ENCODE measurements around the gene RYR1.
"Not testable (repeated sequence)": the region's sequence is repeated elsewhere in the genome, so short reads cannot be mapped to it uniquely, and the experiment has no call there.

RYR1 gene

DNA sequence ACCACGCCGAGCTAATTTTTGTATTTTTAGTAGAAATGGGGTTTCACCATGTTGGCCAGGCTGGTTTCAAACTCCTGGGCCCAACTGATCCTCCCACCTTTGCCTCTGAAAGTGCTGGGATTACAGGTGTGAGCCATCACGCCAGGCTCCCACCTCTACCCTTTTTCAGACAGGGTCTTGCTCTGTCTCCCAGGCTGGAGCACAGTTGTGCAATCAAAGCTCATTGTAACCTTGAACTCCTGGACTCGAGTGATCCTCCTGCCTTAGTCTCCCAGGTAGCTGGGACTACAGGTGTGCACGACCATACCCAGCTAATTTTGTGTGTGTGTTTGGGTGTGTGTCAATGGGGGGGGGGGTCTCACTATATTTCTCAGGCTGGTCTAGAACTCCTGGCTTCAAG lies 9.2 kb upstream of the RYR1 start:
- TF ChIP-seq EZH2phosphoT487 (IDR thresholded peaks at IDR 0.05; ENCODE audit: low read length): no peak
- H3K79me2 ChIP-seq (ENCODE audit: low read length): no peaks in the 10 kb centered on the region
- no peak overlapping the region for H2AFZ ChIP-seq (ENCODE audit: low read length)
- H4K20me1 ChIP-seq (ENCODE audit: insufficient read depth, low read length): no peaks in the 10 kb centered on the region
- no peak overlapping the region for H3K9ac ChIP-seq (ENCODE audit: low read length)
- H3K27ac ChIP-seq (ENCODE audit: low read length): no peak overlapping the region
- peaks cover 64% of the 10 kb centered on the region for H3K27me3 ChIP-seq (replicated peaks; ENCODE audit: insufficient read depth, low read length)
- no peaks in the 10 kb centered on the region for H3F3A ChIP-seq (ENCODE audit: insufficient read depth, low read length)
- no peaks in the 10 kb centered on the region for H3K9me3 ChIP-seq (replicated peaks; ENCODE audit: insufficient read depth, low read length)
- H3K9me2 ChIP-seq (replicated peaks; ENCODE audit: insufficient read depth, low read length): no peaks in the 10 kb centered on the region
- DNase-seq: no peak
- no peaks in the 10 kb centered on the region for H3K36me3 ChIP-seq (replicated peaks; ENCODE audit: insufficient read depth, low read length)
- H3K4me3 ChIP-seq (ENCODE audit: low read length): no peak overlapping the region
- H3K4me1 ChIP-seq (ENCODE audit: low read length): no peaks in the 10 kb centered on the region
- no peak overlapping the region for H3K4me2 ChIP-seq (ENCODE audit: low read depth, low read length)

DNA sequence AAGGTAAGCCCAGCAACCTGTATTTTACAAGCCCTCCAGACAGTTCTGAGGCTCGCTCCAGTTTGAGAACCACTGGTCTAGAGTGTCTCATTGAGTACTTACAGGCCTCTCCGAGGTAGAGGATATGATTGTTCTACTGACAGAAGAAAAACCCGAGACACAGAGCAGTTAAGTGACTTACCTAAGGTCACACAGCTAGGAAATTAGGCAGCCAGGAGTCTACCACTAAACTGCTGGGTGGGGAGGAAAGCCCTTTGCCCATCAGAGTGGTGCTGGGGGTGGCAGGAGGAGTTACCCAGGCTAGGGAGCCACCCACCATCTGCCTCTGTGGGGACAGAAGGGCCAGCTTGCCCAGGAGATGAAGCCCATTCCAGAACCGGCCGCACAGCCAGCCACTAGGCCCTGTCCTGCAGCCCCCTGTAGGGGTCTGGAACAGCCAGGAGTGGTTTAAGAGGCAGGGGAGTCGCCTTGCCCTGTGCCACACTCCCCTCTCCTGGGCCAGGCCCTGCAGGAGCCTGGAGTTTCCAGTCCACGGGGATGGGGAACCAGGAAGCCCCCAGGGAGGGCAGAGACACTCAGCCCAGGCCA lies 8.2 kb upstream of the RYR1 start:
- no peak for DNase-seq
- Histone ChIP-seq H3K4me2 (ENCODE audit: low read depth, low read length) (no peak overlapping the region), H4K20me1 (ENCODE audit: insufficient read depth, low read length) (no peaks in the 10 kb centered on the region), H3K27ac (ENCODE audit: low read length) (no peak overlapping the region), H3F3A (ENCODE audit: insufficient read depth, low read length) (no peaks in the 10 kb centered on the region), H3K9me3 (replicated peaks; ENCODE audit: insufficient read depth, low read length) (no peaks in the 10 kb centered on the region), H3K9ac (ENCODE audit: low read length) (no peak overlapping the region), H3K27me3 (replicated peaks; ENCODE audit: insufficient read depth, low read length) (peaks cover 60% of the 10 kb centered on the region), H3K9me2 (replicated peaks; ENCODE audit: insufficient read depth, low read length) (no peaks in the 10 kb centered on the region), H3K4me3 (ENCODE audit: low read length) (no peak overlapping the region), H3K4me1 (ENCODE audit: low read length) (no peaks in the 10 kb centered on the region), H3K79me2 (ENCODE audit: low read length) (no peaks in the 10 kb centered on the region), H3K36me3 (replicated peaks; ENCODE audit: insufficient read depth, low read length) (no peaks in the 10 kb centered on the region), H2AFZ (ENCODE audit: low read length) (no peak overlapping the region)
- TF ChIP-seq EZH2phosphoT487 (IDR thresholded peaks at IDR 0.05; ENCODE audit: low read length) (no peak), EZH2 (optimal IDR thresholded peaks at IDR 0.05; ENCODE audit: low read depth, low read length) (no peak)

DNA sequence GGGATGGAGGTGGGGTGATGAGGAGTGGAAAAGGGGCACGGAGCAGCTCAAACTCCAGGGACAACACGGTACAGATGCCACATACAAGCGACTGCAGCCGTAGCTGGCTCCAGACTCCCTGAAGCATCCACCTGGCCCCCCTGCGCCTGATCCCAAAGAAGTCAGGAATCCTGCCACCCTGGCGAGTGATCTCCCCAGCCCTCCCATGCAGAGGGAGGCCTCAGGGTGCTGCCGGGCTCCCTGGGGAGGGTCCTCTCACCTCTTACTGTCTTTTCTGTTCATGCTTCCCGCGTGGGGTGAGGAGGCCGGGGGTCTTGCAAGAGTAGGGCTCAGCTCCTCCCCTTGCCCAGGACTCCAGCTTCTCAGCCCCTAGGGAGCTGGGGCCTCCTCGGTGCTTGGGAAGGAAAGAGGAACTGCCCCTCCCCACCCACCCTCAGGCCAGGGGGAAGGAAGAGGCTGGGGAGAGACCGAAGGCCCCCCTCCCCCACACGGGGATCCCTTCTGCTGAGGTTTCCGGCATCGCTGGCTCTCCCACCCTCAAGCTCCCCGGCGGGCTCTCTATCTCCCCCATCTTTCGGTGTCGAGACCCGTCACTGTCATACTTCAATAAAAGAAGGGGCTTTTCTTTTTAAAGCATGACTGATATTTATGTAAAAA lies 7.6 kb upstream of the RYR1 start, which contains the start of gene RASGRP4:
RASGRP4 (minus strand) TSS at position 410 of the 657 bp plus-strand sequence; CDS start at position 282, 128 bp downstream.
- no peaks in the 10 kb centered on the region for H3K9me2 ChIP-seq (replicated peaks; ENCODE audit: insufficient read depth, low read length)
- no peak within 1 kb of the TSS for H3K4me2 ChIP-seq (ENCODE audit: low read depth, low read length)
- no peak within 1 kb of the TSS for H3K9ac ChIP-seq (ENCODE audit: low read length)
- TF ChIP-seq, protein P1, sequence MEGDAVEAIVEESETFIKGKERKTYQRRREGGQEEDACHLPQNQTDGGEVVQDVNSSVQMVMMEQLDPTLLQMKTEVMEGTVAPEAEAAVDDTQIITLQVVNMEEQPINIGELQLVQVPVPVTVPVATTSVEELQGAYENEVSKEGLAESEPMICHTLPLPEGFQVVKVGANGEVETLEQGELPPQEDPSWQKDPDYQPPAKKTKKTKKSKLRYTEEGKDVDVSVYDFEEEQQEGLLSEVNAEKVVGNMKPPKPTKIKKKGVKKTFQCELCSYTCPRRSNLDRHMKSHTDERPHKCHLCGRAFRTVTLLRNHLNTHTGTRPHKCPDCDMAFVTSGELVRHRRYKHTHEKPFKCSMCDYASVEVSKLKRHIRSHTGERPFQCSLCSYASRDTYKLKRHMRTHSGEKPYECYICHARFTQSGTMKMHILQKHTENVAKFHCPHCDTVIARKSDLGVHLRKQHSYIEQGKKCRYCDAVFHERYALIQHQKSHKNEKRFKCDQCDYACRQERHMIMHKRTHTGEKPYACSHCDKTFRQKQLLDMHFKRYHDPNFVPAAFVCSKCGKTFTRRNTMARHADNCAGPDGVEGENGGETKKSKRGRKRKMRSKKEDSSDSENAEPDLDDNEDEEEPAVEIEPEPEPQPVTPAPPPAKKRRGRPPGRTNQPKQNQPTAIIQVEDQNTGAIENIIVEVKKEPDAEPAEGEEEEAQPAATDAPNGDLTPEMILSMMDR (IDR thresholded peaks at IDR 0.05; ENCODE audit: low read length): no peak
- TF ChIP-seq EZH2 (optimal IDR thresholded peaks at IDR 0.05; ENCODE audit: low read depth, low read length): no peak
- no peak for TF ChIP-seq EZH2phosphoT487 (IDR thresholded peaks at IDR 0.05; ENCODE audit: low read length)
- H3K27ac ChIP-seq (ENCODE audit: low read length): no peak within 1 kb of the TSS
- no peaks in the 10 kb centered on the region for H3K79me2 ChIP-seq (ENCODE audit: low read length)
- H3K36me3 ChIP-seq (replicated peaks; ENCODE audit: insufficient read depth, low read length): no peaks in the 10 kb centered on the region
- no peak within 1 kb of the TSS for H2AFZ ChIP-seq (ENCODE audit: low read length)
- H3K4me3 ChIP-seq (ENCODE audit: low read length): no peak within 1 kb of the TSS; the same call in 1 of the 2 replicates
- no peaks in the 10 kb centered on the region for H4K20me1 ChIP-seq (ENCODE audit: insufficient read depth, low read length)
- no peaks in the 10 kb centered on the region for H3K9me3 ChIP-seq (replicated peaks; ENCODE audit: insufficient read depth, low read length)
- H3K27me3 ChIP-seq (replicated peaks; ENCODE audit: insufficient read depth, low read length): peaks cover 56% of the 10 kb centered on the region
- H3K4me1 ChIP-seq (ENCODE audit: low read length): no peaks in the 10 kb centered on the region
- no peaks in the 10 kb centered on the region for H3F3A ChIP-seq (ENCODE audit: insufficient read depth, low read length)
- no peak for DNase-seq

DNA sequence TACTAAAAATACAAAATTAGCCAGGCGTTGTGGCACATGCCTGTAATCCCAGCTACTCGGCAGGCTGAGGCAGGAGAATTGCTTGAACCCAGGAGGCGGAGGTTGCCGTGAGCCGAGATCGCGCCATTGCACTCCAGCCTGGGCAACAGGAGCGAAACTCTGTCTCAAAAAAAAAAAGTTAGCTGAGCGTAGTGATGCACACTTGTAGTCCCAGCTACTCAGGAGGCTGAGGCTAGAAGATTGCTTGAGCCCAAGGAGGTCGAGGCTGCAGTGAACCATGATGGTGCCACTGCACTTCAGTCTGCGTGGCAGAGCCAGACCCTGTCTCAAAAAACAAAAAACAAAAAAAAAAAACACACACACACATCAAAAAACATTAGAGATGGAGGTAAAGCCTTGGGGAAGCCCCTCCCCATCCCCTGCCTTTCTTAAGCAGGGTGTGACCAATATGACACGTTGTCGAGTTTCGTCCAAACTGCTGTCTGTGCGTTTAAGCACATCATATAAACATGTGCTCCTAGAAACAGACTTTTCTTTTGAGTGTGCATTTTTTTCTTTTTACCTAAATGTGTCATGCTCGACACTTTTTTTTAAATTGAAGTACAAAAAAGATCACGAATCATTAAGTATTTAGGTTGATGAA lies 6.3 kb upstream of the RYR1 start:
- not testable (repeated sequence) for H3K27ac ChIP-seq (ENCODE audit: low read length); H3K4me2 ChIP-seq (ENCODE audit: low read depth, low read length); H3K4me1 ChIP-seq (ENCODE audit: low read length); DNase-seq; H3K4me3 ChIP-seq (ENCODE audit: low read length); H4K20me1 ChIP-seq (ENCODE audit: insufficient read depth, low read length); H3K9me2 ChIP-seq (replicated peaks; ENCODE audit: insufficient read depth, low read length); H3K9ac ChIP-seq (ENCODE audit: low read length); H2AFZ ChIP-seq (ENCODE audit: low read length); H3K9me3 ChIP-seq (replicated peaks; ENCODE audit: insufficient read depth, low read length); H3F3A ChIP-seq (ENCODE audit: insufficient read depth, low read length); H3K79me2 ChIP-seq (ENCODE audit: low read length); H3K36me3 ChIP-seq (replicated peaks; ENCODE audit: insufficient read depth, low read length)
- H3K27me3 ChIP-seq (replicated peaks; ENCODE audit: insufficient read depth, low read length): peaks cover 54% of the 10 kb centered on the region

Data from MM.1S (cell line).